COLO829 (cell line): ENCODE data around the gene ASPHD2.
"Not testable (repeated sequence)": the region's sequence is repeated elsewhere in the genome, so short reads cannot be mapped to it uniquely, and the experiment has no call there.

Experiments
- DNase-seq: peaks from one replicate; pipeline ENCODE4 v3.0.0; 2012; ENCODE audit warnings: low spot score

Gene ASPHD2, protein sequence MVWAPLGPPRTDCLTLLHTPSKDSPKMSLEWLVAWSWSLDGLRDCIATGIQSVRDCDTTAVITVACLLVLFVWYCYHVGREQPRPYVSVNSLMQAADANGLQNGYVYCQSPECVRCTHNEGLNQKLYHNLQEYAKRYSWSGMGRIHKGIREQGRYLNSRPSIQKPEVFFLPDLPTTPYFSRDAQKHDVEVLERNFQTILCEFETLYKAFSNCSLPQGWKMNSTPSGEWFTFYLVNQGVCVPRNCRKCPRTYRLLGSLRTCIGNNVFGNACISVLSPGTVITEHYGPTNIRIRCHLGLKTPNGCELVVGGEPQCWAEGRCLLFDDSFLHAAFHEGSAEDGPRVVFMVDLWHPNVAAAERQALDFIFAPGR

DNA sequence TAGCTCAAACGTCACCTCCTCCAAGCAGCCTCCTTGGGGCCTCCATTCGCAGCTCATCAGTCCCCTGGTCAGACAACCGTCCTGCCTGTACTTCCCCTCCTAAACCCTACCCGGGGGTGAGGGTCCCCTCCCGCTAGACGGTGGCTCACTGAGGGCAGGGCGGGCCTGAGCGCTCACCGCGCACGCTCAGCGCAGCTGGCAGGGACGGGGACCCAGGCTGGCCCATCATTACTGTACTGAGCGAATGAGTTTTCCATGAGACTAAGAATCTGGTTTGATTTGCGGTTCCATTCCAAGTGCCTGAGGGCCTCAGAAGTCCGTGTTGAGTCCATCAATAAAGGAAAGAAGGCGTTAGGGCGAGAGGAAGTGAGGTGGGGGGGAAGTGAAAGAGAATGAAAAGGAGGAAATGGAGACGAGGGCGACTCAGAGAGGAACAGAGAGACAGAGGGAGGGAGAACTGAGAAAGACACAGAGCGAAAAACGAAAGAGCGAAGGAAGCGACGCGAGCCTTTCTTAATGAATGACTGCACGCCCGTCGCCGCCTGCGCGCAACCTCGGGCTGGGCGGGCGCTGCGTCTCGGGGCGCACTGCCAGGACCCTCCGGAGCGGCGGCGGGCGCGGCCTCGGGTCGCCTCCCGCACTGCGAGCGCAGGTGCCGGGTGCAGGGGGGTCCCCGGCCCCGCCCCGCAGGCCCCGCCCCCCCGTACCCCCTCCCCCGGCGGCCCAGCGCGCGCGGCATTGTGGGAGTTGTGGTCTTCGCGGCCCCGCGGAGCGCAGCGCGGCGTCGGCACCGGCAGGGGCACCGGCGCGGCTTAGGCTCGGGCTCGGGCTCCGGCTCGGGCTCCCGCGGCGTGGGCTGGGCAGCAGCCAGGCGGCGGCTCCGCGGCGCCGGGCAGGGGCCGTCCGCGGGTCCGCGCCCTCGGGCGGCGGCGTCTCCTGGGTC is at the start of gene ASPHD2:
ASPHD2 (plus strand) TSS at position 746 of the 943 bp plus-strand sequence. CDS start 4,356 bp downstream, outside the sequence.
- peak; percentile 38 for DNase-seq

DNA sequence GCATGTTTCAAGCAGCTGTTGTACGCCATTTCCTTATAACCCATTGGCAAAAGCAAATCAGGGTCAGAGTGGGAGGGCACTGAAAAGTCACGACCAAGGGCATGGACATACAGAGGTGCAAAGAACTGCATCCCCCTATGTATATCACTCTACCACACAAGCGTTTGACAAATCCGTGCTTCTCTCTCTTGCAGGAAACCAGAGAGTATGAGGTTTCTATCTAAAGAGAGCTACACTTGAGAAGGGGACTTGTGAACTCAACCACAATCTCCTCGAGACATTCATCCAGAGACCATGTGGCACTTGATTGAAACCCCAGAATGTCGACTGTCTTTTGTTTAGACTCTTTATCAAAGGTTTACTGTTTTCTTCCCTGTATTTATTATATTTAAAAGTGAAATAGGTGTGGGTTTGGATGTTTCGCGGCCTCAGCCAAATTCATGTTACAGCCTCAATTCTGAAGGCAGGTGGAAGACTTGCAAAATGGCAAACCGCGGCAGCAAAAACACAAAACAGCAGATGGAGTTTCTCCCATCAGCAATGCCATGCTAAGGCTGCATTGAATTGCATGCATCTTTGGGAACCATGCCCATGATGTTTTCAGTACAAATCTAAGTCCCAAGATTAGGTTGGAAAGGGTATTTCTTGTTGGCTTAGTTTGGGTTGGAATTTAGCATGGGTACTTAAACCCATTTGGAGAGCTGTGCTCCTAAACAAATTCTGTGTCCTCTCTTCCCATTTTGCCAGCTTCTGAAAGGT is 48.8 kb upstream of the ASPHD2 start:
- DNase-seq: no peak

DNA sequence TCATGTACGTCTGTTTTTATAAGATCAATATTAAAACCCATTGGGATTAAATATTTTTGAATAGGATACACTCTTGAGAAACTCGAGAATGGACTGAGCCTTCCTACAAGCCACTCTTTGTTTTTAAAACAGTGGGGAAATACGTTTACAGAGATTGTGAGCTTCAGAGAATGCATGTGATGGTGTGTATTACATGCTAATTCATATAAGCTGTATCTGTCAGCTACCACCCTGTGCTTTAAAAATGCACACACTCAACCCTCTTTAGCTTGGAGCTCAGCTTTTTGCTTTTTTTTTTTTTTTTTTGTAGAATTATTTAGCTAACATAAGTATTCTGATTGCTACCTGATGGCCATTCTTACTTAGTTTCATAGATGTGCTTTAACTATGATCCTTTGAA is 46.3 kb upstream of the ASPHD2 start:
- DNase-seq: no peak

DNA sequence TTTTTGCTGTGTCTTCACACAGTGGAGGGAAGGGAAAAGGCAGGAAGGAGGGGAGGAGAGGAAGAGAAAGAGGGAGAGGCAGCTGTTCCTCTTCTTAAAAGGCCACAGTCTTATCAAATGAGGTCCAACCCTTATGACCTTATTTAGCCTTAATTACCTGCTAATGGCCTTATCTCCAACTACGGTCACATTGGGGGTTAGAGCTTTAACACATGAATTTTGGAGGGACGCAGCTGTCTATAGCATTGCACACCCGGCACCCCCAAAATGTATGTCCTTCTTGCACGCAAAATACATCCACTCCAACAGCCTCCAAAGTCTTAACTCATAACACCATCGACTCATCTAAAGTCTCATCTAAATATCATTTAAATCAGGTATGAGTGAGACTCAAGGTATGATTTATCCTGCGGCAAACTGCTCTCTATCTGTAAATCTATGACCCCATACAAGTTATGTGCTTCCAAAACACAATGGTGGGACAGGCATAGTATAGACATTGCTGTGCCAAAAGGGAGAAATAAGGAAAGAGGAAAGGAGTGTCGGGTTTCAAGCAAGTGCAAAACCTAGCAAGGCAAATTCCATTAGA is 45.0 kb upstream of the ASPHD2 start:
- no peak for DNase-seq

DNA sequence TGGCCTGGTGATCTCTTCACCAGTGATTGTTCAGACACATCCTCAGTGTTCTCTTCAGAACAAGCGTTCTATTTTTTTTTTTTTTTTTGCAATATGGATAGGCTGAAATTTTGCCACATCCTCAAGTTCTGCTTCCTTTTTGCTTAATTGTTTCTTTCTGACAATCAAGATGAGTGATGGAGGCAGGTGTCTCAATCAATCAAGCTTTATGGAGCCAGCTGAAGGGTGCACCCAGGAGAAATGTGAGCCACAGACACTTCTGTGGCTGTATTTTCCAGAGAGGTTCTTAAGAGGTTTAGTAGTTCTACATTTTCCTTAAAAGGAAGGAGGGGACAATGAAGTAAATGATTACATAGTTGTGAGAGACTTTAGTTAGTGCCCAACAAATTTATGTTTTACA is 43.9 kb upstream of the ASPHD2 start:
- DNase-seq: no peak

DNA sequence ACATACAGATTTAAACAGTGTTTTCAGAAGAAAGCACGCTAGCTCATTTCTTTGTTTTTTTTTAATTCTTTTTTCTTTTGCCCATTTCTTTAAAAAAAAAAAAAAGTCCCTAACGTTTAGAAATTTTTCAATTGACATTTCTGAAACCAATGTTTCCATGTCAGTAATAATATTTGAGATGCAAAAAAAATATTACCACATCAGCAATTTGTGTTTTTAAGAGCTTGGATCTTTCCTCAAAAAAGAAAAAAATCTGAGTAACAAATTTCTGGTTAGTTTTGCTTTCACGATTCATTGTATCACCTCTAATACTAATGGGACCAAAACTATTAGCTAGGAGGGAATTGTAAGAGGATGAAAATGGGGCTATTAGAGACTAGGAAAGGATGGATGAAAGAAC is 39.9 kb upstream of the ASPHD2 start:
- no peak for DNase-seq

DNA sequence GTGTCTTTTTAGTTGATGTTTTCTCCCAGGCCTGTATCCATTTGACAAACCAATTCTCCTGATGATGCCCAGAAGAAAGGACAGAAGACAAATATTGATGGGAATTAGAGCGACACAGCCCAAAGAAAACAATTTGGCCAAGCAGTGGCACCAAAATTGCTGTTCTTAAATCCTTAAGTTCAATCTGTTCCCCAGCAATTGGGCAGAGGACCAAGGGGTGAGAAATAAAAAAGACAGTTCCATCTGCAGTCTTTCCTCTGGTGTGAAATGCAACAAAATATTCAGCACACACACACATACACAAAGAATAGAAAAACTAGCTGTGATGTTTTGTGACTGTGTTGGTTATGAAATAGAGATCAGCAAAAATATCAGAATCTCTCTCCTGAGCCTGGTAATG is 38.0 kb upstream of the ASPHD2 start:
- no peak for DNase-seq

DNA sequence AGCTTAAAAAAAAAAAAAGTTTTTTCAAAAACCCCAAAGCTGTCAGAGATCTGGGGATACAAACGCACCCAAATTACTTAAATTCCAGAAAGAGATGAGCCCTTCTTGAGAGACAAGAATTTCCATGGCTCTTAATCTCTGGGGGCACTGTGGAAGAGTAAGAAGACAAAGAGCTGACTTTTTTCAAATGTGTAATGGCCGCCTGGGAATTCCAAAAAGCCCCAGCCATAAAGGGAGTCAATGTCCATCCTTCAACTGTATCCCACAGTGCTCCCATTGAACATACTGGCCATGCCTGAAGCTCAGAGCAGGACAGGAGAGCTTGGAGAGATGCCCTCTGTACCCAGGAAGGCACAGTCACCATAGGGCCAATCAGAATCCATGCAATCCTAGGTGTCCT is 37.4 kb upstream of the ASPHD2 start:
- no peak for DNase-seq

DNA sequence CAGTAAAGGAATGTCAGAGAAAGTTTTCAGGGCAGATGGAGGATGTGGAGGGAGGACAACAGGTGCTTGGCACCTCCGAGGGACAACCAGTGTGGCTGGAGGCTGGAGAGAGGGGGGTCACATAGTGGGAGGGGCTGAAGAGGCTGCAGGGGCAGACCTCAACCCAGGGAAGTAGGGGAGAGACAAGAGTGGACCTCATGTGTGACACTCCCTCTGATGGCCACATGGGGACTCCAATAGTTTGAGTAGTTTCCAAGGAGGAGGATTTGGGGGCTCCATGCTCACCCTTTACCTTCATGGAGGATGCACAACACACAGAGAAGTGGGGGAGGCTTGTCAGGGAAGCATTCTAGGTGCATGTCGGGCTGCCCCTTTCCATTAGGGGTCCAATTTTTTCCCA is 35.1 kb upstream of the ASPHD2 start:
- no peak for DNase-seq

DNA sequence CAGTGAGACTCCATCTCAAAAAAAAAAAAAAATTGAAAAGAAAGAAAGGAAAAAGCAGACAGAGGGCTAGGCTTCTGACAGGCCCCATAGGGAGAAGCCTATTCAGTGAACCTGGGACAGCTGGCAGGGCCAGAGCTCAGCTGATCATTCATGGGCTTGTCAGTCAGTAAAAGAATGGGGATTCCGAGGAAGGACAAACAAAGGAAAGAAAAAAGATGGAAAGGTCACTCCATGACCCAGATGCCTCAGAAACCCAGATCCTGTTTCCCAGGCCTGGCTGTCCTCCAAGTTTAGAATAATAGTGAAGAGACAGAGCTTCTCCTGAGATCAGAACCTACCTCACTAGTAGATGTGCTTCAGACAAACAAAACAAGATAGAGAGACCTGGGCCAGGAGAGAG is 34.3 kb upstream of the ASPHD2 start:
- no peak for DNase-seq

DNA sequence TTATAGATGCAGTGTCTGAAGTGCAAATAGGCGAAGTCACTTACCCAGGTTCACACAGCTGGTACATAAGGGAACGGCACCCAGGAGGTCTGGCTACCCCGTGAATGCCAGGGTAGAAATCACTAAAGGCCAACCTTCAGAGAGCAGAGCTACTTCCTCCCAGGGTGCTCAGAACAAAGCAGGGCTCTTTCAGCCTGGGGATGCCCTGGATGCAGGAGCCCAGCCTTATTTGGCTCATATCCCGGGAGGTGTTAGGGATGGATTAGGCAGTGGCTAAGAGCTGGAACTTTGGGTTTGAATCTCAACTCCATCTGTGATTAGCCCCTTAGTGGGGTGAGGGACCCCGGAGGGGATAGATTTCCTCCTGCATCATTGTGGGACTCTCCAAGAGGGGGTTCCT is 33.1 kb upstream of the ASPHD2 start:
- DNase-seq: peak; percentile 32

DNA sequence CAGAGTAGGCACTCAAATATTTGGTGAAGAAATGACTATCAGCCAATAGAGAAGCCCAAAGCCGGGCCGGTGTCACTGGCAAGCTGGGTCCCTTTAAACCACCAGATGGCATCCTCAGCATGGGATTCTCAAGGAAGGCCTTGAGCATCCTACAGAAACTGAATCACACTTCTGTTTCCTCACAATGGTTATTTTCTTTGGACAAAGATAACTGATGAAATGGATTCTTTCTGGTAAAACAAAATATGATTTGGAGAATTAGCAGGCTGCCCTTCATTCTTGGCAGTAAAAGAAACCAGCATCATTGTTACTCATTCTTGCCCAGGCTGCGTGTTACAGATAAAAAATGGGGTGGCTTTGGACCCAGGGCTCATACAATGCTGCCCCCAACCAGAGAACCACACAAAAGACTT is 30.3 kb upstream of the ASPHD2 start:
- DNase-seq: peak; percentile 79

DNA sequence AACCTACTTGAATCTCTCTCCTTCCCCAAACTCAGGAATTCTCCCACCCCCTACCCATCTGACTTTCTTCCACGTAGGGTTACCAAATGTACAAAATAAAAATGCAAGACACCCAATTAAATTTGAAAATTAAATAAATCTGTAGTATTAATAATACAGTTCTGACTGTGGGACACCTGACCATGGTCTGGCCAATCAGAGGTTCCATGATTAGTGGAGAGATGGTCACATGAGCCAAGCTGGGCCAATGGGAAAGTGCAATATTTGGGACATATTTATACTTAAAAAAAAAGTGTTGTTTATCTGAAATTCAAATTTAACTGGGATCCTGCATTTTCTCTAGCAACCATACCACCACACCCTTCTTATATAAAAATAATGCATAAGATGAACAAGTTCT is 29.8 kb upstream of the ASPHD2 start:
- DNase-seq: no peak

DNA sequence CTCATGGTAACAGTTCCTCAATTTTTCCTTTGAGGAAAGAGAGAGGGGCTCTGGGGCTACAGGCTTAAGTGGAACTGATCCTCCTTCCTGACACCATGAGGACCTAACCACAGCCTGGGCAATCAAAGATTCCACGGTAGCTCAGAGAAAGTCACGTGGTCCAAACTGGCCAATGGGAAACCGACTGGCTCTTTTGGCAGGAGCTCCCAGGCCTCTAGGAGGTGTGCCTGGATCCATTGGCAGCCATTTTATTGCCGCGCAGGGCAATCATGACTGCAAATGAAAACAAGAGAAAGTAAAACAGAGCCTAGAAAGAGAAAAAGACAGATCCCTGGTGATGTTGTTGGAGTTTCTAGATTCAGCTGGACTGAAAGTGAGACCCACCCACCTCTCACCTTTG is 27.3 kb upstream of the ASPHD2 start:
- DNase-seq: no peak

DNA sequence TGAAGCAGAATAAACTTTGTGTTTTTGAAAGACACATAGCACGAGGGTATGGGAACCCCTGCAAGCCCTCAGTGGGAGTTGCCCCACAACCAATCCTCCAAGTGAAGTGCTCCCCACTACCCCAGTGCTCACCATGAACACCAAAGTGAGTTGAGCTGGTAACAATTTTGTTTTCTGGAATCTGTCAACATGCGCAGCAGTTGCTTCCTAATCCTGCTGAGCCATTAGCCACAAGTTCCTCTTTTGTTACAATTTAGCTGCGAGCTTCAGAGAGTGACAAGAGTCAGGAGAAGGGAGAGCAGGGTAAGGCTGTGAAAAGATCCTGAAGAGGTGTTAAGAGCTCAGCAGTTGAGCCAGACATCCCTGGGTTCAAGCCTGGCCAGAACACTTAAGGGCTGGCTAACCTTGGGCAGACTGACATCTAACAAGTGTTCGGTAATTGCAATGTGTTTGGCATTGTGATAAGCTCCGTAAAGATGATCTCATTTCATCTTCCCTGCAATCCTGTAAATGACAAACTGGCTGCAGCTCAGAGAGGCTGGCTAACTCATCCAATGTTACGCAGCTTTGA is 24.1 kb upstream of the ASPHD2 start:
- no peak for DNase-seq

DNA sequence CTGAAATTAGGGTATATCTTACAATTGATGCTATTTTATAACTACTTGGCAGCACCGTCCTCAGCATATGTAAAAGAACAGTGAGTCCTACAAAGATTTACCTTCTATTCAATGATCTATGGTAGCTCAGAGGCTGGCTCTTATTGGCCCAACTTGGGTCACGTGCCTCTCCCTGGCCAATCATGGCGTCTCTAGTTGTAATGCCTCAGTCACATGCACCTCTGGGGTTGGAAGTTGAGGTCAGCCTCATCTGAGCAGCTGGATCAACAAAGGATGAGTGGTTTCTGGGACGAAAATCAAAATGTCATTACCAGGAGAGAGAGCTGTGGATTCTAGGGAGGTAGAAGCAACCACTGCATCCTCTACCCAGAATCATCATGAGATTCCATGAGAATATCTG is 22.9 kb upstream of the ASPHD2 start:
- DNase-seq: no peak

DNA sequence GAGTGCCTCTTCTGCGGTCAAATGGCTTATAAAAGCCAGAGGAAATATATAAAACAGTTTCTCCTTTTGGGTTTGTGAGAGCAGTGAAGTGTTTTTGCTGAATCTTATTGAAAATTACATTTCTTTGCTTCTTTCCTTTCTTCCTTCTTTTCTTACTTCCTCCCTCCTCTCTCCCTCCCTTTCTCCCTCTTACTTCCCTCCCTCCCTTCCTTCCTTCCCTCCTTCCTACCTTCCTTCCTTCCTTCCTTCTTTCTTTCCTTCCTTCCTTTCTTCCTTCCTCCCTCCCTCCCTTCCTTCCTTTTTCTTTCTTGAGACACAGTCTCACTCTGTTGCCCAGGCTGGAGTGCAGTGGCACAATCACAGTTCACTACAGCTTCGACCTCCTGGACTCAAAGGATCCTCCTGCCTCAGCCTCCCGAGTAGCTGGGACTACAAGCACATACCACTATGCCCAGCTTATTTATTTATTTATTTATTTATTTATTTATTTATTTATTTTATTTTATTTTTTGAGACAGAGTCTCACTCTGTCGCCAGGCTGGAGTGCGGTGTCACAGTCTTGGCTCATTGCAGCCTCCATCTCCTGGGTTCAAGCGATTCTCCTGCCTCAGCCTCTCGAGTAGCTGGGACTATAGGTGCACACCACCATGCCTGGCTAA is 20.4 kb upstream of the ASPHD2 start:
- DNase-seq: not testable (repeated sequence)

DNA sequence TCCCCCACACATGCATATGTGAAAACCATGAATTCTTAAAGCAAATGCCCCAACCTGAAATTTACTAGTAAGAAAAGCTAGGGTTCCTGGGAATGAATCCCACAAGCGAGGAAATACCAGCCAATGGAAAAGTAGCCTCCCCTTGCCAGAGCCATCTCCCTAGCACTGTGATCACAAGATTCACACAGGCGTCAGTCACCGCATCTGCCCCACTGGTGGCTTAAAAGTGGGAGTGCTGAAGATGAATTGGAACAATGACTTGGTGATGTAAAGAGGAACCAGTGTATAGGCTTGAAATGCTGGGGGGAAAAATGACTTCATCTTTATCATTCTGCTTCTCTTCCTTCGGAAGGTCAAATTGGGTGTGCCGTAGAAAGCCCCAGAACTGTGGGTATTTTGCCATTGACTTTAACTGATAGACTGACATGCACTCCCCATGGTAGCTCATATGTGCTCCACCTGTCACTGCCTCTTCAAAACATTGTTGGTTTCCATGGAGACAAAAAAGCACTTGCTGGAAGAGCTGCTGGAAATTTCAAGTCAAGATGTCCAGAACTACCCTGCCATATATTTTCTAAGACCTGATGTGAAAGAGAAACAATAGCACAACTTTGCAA is 19.2 kb upstream of the ASPHD2 start:
- no peak for DNase-seq

DNA sequence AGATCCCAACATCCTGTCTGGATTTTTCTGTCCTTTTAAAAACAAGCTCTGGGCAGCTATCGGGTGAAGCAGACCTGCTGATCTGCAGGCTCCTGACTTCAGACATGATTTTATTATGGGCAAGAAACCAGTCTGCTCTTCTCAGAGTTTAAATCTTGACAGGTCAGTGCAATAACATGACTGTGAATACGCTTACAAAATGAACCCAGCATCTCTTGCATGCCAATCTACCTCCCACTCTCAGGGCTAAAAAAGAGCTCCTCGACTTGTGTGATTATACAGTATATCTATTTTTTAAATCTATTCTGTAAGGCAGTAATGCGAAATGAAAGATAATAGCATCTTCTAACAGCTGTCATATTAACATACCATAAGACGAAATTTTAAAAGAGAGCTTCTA is 18.7 kb upstream of the ASPHD2 start:
- DNase-seq: no peak

DNA sequence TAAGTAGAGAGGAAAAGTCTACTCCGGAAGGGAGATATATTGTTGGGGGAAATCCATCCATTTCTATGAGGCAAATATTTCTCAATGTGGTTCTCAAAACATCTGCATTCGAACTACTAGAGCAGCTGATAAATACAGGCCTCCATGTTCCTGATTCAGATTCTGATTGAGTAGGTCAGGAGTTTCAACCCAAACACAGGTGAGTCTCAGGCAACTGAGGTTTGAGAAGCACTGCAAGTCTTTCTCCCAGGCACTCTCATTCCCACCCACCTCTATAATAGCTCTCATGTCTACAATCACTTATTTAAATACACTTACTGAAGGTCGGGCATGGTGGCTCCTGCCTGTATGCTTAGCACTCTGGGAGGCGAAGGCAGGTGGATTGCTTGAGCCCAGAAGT is 14.7 kb upstream of the ASPHD2 start:
- no peak for DNase-seq

DNA sequence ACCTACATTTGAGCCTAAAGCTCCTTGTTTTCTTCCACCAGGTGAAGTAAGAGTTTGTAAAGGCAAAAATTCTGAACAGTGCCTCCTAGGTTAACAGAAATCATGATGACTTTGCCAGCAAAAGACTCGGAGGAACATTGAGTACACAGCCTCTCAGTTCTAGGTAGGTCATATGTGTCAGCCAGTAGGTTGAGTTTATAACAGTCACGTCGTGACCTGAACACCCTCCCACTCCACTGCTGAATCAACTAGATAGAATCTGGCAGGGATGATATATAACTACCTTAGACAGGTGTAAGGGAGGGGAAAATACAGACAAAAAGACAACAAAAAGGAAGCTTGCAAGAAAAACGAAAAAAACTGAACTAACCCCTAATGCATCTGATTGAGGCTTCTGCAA is 12.8 kb upstream of the ASPHD2 start:
- DNase-seq: no peak
